Testis (tissue), 2 donors: ENCODE data around the gene FBXO7.

Experiments used
- CTCF ChIP-seq, 3 experiments: fragments of 450-650 bp in 2 of 3; fragments of 200-600 bp in 1 of 3; sonication (generic) in 1 of 3; IDR thresholded peaks; one replicate each; pipeline ENCODE4 v1.5.1; 2016 to 2019; ENCODE audit warnings: antibody characterized with exemption in 3 of 3, mild to moderate bottlenecking in 2 of 3, moderate library complexity in 1 of 3
- POLR2A ChIP-seq: fragments of 450-650 bp; IDR thresholded peaks from one replicate; pipeline ENCODE4 v1.6.1; 2017; ENCODE audit warnings: antibody characterized with exemption, mild to moderate bottlenecking, moderate library complexity

DNA sequence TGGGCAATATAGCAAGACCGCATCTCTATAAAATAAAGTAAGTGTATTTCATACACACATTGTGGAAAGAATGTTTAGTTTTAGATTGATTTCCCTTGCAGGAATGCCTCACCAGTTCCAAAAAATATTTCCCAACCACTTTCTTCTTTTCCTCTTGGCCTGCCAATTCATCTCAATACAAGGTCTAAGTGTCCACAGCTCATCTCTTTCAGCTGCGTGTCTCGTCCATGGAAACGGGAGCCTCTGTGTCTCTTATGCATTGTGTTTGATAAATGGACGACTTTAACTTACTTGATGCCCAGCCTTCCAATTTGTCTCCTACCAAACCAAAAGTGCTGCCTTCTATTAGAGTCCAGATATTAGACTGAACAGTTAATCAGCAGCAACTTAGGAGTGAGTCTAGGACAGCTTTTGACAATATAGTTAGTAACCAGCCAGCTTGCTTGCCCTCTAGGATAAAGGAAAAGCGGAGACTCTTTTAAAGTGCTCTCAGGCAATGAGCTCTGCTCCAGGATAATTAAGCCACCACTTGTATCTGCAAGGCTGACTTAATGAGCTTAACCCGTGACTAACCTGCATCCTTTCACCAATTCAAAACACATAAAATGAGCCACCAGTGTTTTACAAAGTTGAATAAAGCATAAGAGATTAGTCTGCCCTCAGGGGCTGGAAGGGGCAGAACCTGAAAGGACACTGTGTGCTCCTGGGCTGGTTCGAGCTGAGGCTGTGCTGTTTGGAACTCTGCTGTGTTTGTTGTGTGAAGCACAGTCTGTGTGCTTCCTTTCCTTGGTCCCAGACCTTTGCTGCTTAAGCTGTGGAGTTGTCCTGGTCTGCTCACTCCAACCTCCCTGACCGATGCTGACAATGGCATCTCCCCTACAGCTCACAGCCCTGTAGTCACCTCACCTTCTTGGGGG, 27.5 kb downstream of the FBXO7 start:
- no peak for TF ChIP-seq POLR2A
- no peak for TF ChIP-seq CTCF (IDR thresholded peaks at IDR 0.05)
